SK-N-SH treated with all-trans-retinoic acid at 6 μM for 48 hours (cell line): ENCODE measurements around the gene FDXR.

ENCODE experiments used
- ATAC-seq: fragments of 200-7000 bp; cut with Tn5 transposase; 3 replicates; pipeline ENCODE4 v1.9.1; 2020; ENCODE audit warnings: mild to moderate bottlenecking, moderate library complexity
- ARNTL ChIP-seq: fragments of 450-650 bp; formaldehyde crosslinking; IDR thresholded peaks from 2 replicates; pipeline ENCODE4 v1.5.0; 2020; ENCODE audit warnings: low read depth, mild to moderate bottlenecking, moderate library complexity, borderline replicate concordance
- BACH2 ChIP-seq: fragments of 250-450 bp; sonication (Bioruptor Pico); IDR thresholded peaks from 2 replicates; pipeline ENCODE4 v1.9.0; 2021; ENCODE audit warnings: mild to moderate bottlenecking, borderline replicate concordance
- CREB5 ChIP-seq: fragments of 250-450 bp; sonication (Bioruptor Pico); IDR thresholded peaks from 2 replicates; pipeline ENCODE4 v1.5.1; 2020; ENCODE audit warnings: low read depth, mild to moderate bottlenecking, moderate library complexity
- CSDC2 ChIP-seq: fragments of 250-450 bp; sonication (Bioruptor Pico); IDR thresholded peaks from 2 replicates; pipeline ENCODE4 v1.5.0; 2020; ENCODE audit warnings: mild to moderate bottlenecking, moderate library complexity
- CSRNP3 ChIP-seq: fragments of 250-450 bp; sonication (Bioruptor Pico); IDR thresholded peaks from 2 replicates; pipeline ENCODE4 v1.5.1; 2021; ENCODE audit warnings: mild to moderate bottlenecking, moderate library complexity
- GLIS3 ChIP-seq: fragments of 250-450 bp; sonication (Bioruptor Pico); IDR thresholded peaks from 2 replicates; pipeline ENCODE4 v1.5.0; 2020; ENCODE audit warnings: mild to moderate bottlenecking, moderate library complexity
- ISL1 ChIP-seq: fragments of 250-450 bp; sonication (Bioruptor Pico); IDR thresholded peaks from 2 replicates; pipeline ENCODE4 v2.1.2; 2022; ENCODE audit warnings: mild to moderate bottlenecking, moderate library complexity
- OSR1 ChIP-seq: fragments of 250-450 bp; sonication (Bioruptor Pico); IDR thresholded peaks from 2 replicates; pipeline ENCODE4 v1.8.0; 2022; ENCODE audit warnings: moderate library complexity, mild to moderate bottlenecking, inconsistent platforms
- PATZ1 ChIP-seq: fragments of 250-450 bp; sonication (Bioruptor Pico); IDR thresholded peaks from 2 replicates; pipeline ENCODE4 v1.8.0; 2020; ENCODE audit warnings: mild to moderate bottlenecking, moderate library complexity, borderline replicate concordance
- POU6F1 ChIP-seq: fragments of 250-450 bp; sonication (Bioruptor Pico); IDR thresholded peaks from 2 replicates; pipeline ENCODE4 v1.8.0; 2021; ENCODE audit warnings: low read depth, mild to moderate bottlenecking, moderate library complexity, borderline replicate concordance
- PPARA ChIP-seq: fragments of 250-450 bp; sonication (Bioruptor Pico); IDR thresholded peaks from 2 replicates; pipeline ENCODE4 v1.5.0; 2020; ENCODE audit warnings: mild to moderate bottlenecking, borderline replicate concordance
- RARB ChIP-seq: fragments of 250-450 bp; sonication (Bioruptor Pico); IDR thresholded peaks from 2 replicates; pipeline ENCODE4 v1.8.0; 2021; ENCODE audit warnings: mild to moderate bottlenecking, moderate library complexity
- SNAI2 ChIP-seq: fragments of 250-450 bp; sonication (Bioruptor Pico); IDR thresholded peaks from 2 replicates; pipeline ENCODE4 v1.5.0; 2020; ENCODE audit warnings: mild to moderate bottlenecking, moderate library complexity
- TCF4 ChIP-seq: fragments of 250-450 bp; sonication (Bioruptor Pico); IDR thresholded peaks from 2 replicates; pipeline ENCODE4 v1.8.0; 2021; ENCODE audit warnings: mild to moderate bottlenecking, moderate library complexity, borderline replicate concordance
- TOX ChIP-seq: fragments of 250-450 bp; sonication (Bioruptor Pico); IDR thresholded peaks from 2 replicates; pipeline ENCODE4 v1.8.0; 2021; ENCODE audit warnings: mild to moderate bottlenecking, moderate library complexity, borderline replicate concordance
- TSHZ2 ChIP-seq: fragments of 250-450 bp; sonication (Bioruptor Pico); IDR thresholded peaks from 2 replicates; pipeline ENCODE4 v1.5.0; 2020; ENCODE audit warnings: mild to moderate bottlenecking, moderate library complexity
- ZC3H10 ChIP-seq: fragments of 250-450 bp; sonication (Bioruptor Pico); IDR thresholded peaks from 2 replicates; pipeline ENCODE4 v1.5.1; 2021; ENCODE audit warnings: mild to moderate bottlenecking, moderate library complexity
- ZFP3 ChIP-seq: fragments of 250-450 bp; sonication (Bioruptor Pico); IDR thresholded peaks from 2 replicates; pipeline ENCODE4 v1.5.0; 2020; ENCODE audit warnings: mild to moderate bottlenecking, moderate library complexity
- ZFP30 ChIP-seq: fragments of 450-650 bp; formaldehyde crosslinking; IDR thresholded peaks from 2 replicates; pipeline ENCODE4 v1.5.0; 2022; ENCODE audit warnings: mild to moderate bottlenecking, moderate library complexity
- ZNF565 ChIP-seq: fragments of 450-650 bp; formaldehyde crosslinking; conservative IDR thresholded peaks from 2 replicates; pipeline ENCODE4 v1.5.0; 2020; ENCODE audit warnings: low read depth, mild to moderate bottlenecking, moderate library complexity
- ZNF70 ChIP-seq: fragments of 450-650 bp; formaldehyde crosslinking; IDR thresholded peaks from 2 replicates; pipeline ENCODE4 v1.5.0; 2020; ENCODE audit warnings: mild to moderate bottlenecking, moderate library complexity
- ZNF8 ChIP-seq: fragments of 450-650 bp; formaldehyde crosslinking; IDR thresholded peaks from 2 replicates; pipeline ENCODE4 v1.5.0; 2020; ENCODE audit warnings: mild to moderate bottlenecking, moderate library complexity

Gene FDXR

GRCh38 chr17:74919440-74920305, 46.9 kb upstream of the FDXR start:
- no peak for ATAC-seq
- TF ChIP-seq ZNF565: no peak
- no peak for TF ChIP-seq SNAI2
- no peak for TF ChIP-seq TOX (CRISPR knock-in tag)
- no peak for TF ChIP-seq ISL1
- TF ChIP-seq ZFP30 (CRISPR knock-in tag): no peak
- TF ChIP-seq TSHZ2 (CRISPR knock-in tag): no peak
- no peak for TF ChIP-seq ZFP3 (CRISPR knock-in tag)
- TF ChIP-seq POU6F1 (CRISPR knock-in tag): no peak
- no peak for TF ChIP-seq CSDC2 (CRISPR knock-in tag)
- no peak for TF ChIP-seq ZNF70
- no peak for TF ChIP-seq ARNTL (CRISPR knock-in tag)
- TF ChIP-seq RARB (CRISPR knock-in tag): no peak
- no peak for TF ChIP-seq ZNF8 (CRISPR knock-in tag)
- TF ChIP-seq ZC3H10 (CRISPR knock-in tag): no peak
- no peak for TF ChIP-seq CREB5
- no peak for TF ChIP-seq GLIS3 (CRISPR knock-in tag)
- no peak for TF ChIP-seq TCF4
- TF ChIP-seq PPARA (CRISPR knock-in tag): no peak
- no peak for TF ChIP-seq PATZ1 (CRISPR knock-in tag)

GRCh38 chr17:74918906-74919305, 46.1 kb upstream of the FDXR start:
- TF ChIP-seq ZNF70 (no peak), ZFP30 (CRISPR knock-in tag) (no peak), OSR1 (CRISPR knock-in tag) (no peak), TOX (CRISPR knock-in tag) (no peak), CSDC2 (CRISPR knock-in tag) (no peak), CSRNP3 (CRISPR knock-in tag) (no peak)

GRCh38 chr17:74917430-74917829, 44.6 kb upstream of the FDXR start:
- TF ChIP-seq ISL1: no peak
- TF ChIP-seq ZNF70: no peak
- no peak for TF ChIP-seq ZC3H10 (CRISPR knock-in tag)
- TF ChIP-seq TSHZ2 (CRISPR knock-in tag): no peak
- TF ChIP-seq CSDC2 (CRISPR knock-in tag): no peak
- no peak for TF ChIP-seq CREB5
- TF ChIP-seq ZFP3 (CRISPR knock-in tag): no peak
- no peak for TF ChIP-seq ZNF8 (CRISPR knock-in tag)
- no peak for TF ChIP-seq GLIS3 (CRISPR knock-in tag)
- TF ChIP-seq BACH2: no peak
- no peak for TF ChIP-seq ZFP30 (CRISPR knock-in tag)
- no peak for TF ChIP-seq CSRNP3 (CRISPR knock-in tag)
- ATAC-seq: no peak

More at GRCh38 chr17:74918906-74919305, 46.1 kb upstream of the FDXR start:
- ATAC-seq: no peak
